ENCODE results near the gene IGSF9B.

- TF ChIP-seq POLR2AphosphoS5 (IDR thresholded peaks at IDR 0.05) (no peak), POLR2A (IDR thresholded peaks at IDR 0.05; ENCODE audit: low read depth) (no peak), CTCF (IDR thresholded peaks at IDR 0.05) (no peak)
Observed at GRCh38 chr11:133865466-133865865, 91.3 kb downstream of the IGSF9B start.
